GM12892 (cell line): ENCODE results near the gene PLD6.

Experiments used
- POLR2A ChIP-seq: IDR thresholded peaks from 2 replicates; pipeline ENCODE4 v1.6.1; 2011; ENCODE audit warnings: low read depth, low read length, control low read depth
- POLR2AphosphoS5 ChIP-seq: IDR thresholded peaks from 2 replicates; pipeline ENCODE4 v1.6.1; 2011; ENCODE audit warnings: low read depth, low read length, control low read depth
- TAF1 ChIP-seq: IDR thresholded peaks from 2 replicates; pipeline ENCODE4 v1.6.1; 2011; ENCODE audit warnings: low read depth, mild to moderate bottlenecking, control low read depth, low read length, borderline replicate concordance

GRCh38 chr17:17253406-17253805 is 47.3 kb upstream of the PLD6 start:
- TF ChIP-seq TAF1 (no peak), POLR2AphosphoS5 (no peak), POLR2A (no peak)
